ENCODE results near the gene PDIA2. TPM values are rescaled to one million over a fixed set of nuclear protein-coding genes. Genes with fewer than 3 reads are reported as not detected.
A peak's percentile ranks its signal among the peaks of the same experiment; 100 is the strongest.

Gene PDIA2
- polyA plus RNA-seq (2013, experiment 1 of 4) = 0.20 TPM
- 0.41 TPM for polyA plus RNA-seq (2013, experiment 2 of 4)
- 0.16 TPM for polyA plus RNA-seq (2013, experiment 3 of 4)
- polyA plus RNA-seq (2013, experiment 4 of 4) = 0.49 TPM

- no peaks in the 10 kb centered on the region for H3K9me3 ChIP-seq (ENCODE audit: control insufficient read depth, low read length)
- H3K27ac ChIP-seq (ENCODE audit: insufficient read depth, low read depth, low read length, poor library complexity, severe bottlenecking) = no peak within 1 kb of the TSS
- H3K4me3 ChIP-seq (ENCODE audit: insufficient read depth, low read depth, low read length) = no peak within 1 kb of the TSS
- 90% methylated on average over 25 of the region's 25 CpGs for WGBS, 2 experiments
- H3K27me3 ChIP-seq (ENCODE audit: control insufficient read depth, insufficient read depth, low read length, poor library complexity, severe bottlenecking) = peaks cover 36% of the 10 kb centered on the region
- H3K36me3 ChIP-seq (ENCODE audit: control insufficient read depth, insufficient read depth, low read length) = peaks cover 6% of the 10 kb centered on the region
- peaks cover 7% of the 10 kb centered on the region for H3K4me1 ChIP-seq (ENCODE audit: control insufficient read depth, insufficient read depth, low read length)
These were observed at the start of gene PDIA2 for GRCh38 chr16:283033-283805. Gene PDIA2, plus strand, starts transcription at chr16:283164. Its CDS starts 6 bp downstream, at chr16:283170.

GRCh38 chr16:234468-235305, 48.3 kb upstream of the PDIA2 start, which contains the start of gene FAM234A:
Gene FAM234A, plus strand, starts transcription at chr16:234821. Its CDS starts 19,593 bp downstream, at chr16:254414.
- no peaks in the 10 kb centered on the region for H3K27me3 ChIP-seq (ENCODE audit: control insufficient read depth, insufficient read depth, low read length, poor library complexity, severe bottlenecking)
- H3K9me3 ChIP-seq (ENCODE audit: control insufficient read depth, low read length) = no peaks in the 10 kb centered on the region
- peak within 1 kb of the TSS; percentile 98 for H3K27ac ChIP-seq (ENCODE audit: insufficient read depth, low read depth, low read length, poor library complexity, severe bottlenecking)
- no peaks in the 10 kb centered on the region for H3K4me1 ChIP-seq (ENCODE audit: control insufficient read depth, insufficient read depth, low read length)
- no peaks in the 10 kb centered on the region for H3K36me3 ChIP-seq (ENCODE audit: control insufficient read depth, insufficient read depth, low read length)
- peak within 1 kb of the TSS; percentile 95 for H3K4me3 ChIP-seq (ENCODE audit: insufficient read depth, low read depth, low read length)
- 0% methylated on average over 85 of the region's 85 CpGs for WGBS, 2 experiments

GRCh38 chr16:239948-240277, 43.1 kb upstream of the PDIA2 start:
- H3K27me3 ChIP-seq (ENCODE audit: control insufficient read depth, insufficient read depth, low read length, poor library complexity, severe bottlenecking) = no peaks in the 10 kb centered on the region
- no peak overlapping the region for H3K27ac ChIP-seq (ENCODE audit: insufficient read depth, low read depth, low read length, poor library complexity, severe bottlenecking)
- H3K4me1 ChIP-seq (ENCODE audit: control insufficient read depth, insufficient read depth, low read length) = no peaks in the 10 kb centered on the region
- no peaks in the 10 kb centered on the region for H3K36me3 ChIP-seq (ENCODE audit: control insufficient read depth, insufficient read depth, low read length)
- H3K4me3 ChIP-seq (ENCODE audit: insufficient read depth, low read depth, low read length) = no peak overlapping the region
- H3K9me3 ChIP-seq (ENCODE audit: control insufficient read depth, low read length) = no peaks in the 10 kb centered on the region
- 95 to 97% methylated on average over 3 of the region's 3 CpGs for WGBS, 2 experiments

GRCh38 chr16:240559-240958, 42.4 kb upstream of the PDIA2 start:
- H3K27me3 ChIP-seq (ENCODE audit: control insufficient read depth, insufficient read depth, low read length, poor library complexity, severe bottlenecking) = no peaks in the 10 kb centered on the region
- no peaks in the 10 kb centered on the region for H3K36me3 ChIP-seq (ENCODE audit: control insufficient read depth, insufficient read depth, low read length)
- H3K4me1 ChIP-seq (ENCODE audit: control insufficient read depth, insufficient read depth, low read length) = no peaks in the 10 kb centered on the region
- H3K4me3 ChIP-seq (ENCODE audit: insufficient read depth, low read depth, low read length) = no peak overlapping the region
- 91 to 98% methylated on average over 8 of the region's 8 CpGs for WGBS, 2 experiments
- no peaks in the 10 kb centered on the region for H3K9me3 ChIP-seq (ENCODE audit: control insufficient read depth, low read length)
- no peak overlapping the region for H3K27ac ChIP-seq (ENCODE audit: insufficient read depth, low read depth, low read length, poor library complexity, severe bottlenecking)

- Histone ChIP-seq H3K4me3 (ENCODE audit: insufficient read depth, low read depth, low read length) (no peak overlapping the region), H3K27ac (ENCODE audit: insufficient read depth, low read depth, low read length, poor library complexity, severe bottlenecking) (no peak overlapping the region), H3K27me3 (ENCODE audit: control insufficient read depth, insufficient read depth, low read length, poor library complexity, severe bottlenecking) (no peaks in the 10 kb centered on the region), H3K4me1 (ENCODE audit: control insufficient read depth, insufficient read depth, low read length) (no peaks in the 10 kb centered on the region), H3K36me3 (ENCODE audit: control insufficient read depth, insufficient read depth, low read length) (no peaks in the 10 kb centered on the region), H3K9me3 (ENCODE audit: control insufficient read depth, low read length) (no peaks in the 10 kb centered on the region)
- 94% methylated on average over 10 of the region's 10 CpGs for WGBS, 2 experiments
These were observed 40.7 kb upstream of the PDIA2 start for GRCh38 chr16:242281-242680.

GRCh38 chr16:243348-243747, 39.6 kb upstream of the PDIA2 start:
- H3K27me3 ChIP-seq (ENCODE audit: control insufficient read depth, insufficient read depth, low read length, poor library complexity, severe bottlenecking) = no peaks in the 10 kb centered on the region
- H3K4me3 ChIP-seq (ENCODE audit: insufficient read depth, low read depth, low read length) = no peak overlapping the region
- H3K9me3 ChIP-seq (ENCODE audit: control insufficient read depth, low read length) = no peaks in the 10 kb centered on the region
- no peaks in the 10 kb centered on the region for H3K36me3 ChIP-seq (ENCODE audit: control insufficient read depth, insufficient read depth, low read length)
- WGBS, 2 experiments = 92 to 95% methylated on average over 4 of the region's 4 CpGs
- H3K4me1 ChIP-seq (ENCODE audit: control insufficient read depth, insufficient read depth, low read length) = no peaks in the 10 kb centered on the region
- H3K27ac ChIP-seq (ENCODE audit: insufficient read depth, low read depth, low read length, poor library complexity, severe bottlenecking) = no peak overlapping the region

- WGBS, 2 experiments = 94 to 97% methylated on average over 9 of the region's 9 CpGs
- Histone ChIP-seq H3K4me1 (ENCODE audit: control insufficient read depth, insufficient read depth, low read length) (no peaks in the 10 kb centered on the region), H3K27me3 (ENCODE audit: control insufficient read depth, insufficient read depth, low read length, poor library complexity, severe bottlenecking) (no peaks in the 10 kb centered on the region), H3K4me3 (ENCODE audit: insufficient read depth, low read depth, low read length) (no peak overlapping the region), H3K36me3 (ENCODE audit: control insufficient read depth, insufficient read depth, low read length) (no peaks in the 10 kb centered on the region), H3K27ac (ENCODE audit: insufficient read depth, low read depth, low read length, poor library complexity, severe bottlenecking) (no peak overlapping the region), H3K9me3 (ENCODE audit: control insufficient read depth, low read length) (no peaks in the 10 kb centered on the region)
These were observed 37.9 kb upstream of the PDIA2 start for GRCh38 chr16:245105-245504.

GRCh38 chr16:247027-247426, 35.9 kb upstream of the PDIA2 start:
- Histone ChIP-seq H3K36me3 (ENCODE audit: control insufficient read depth, insufficient read depth, low read length) (no peaks in the 10 kb centered on the region), H3K27me3 (ENCODE audit: control insufficient read depth, insufficient read depth, low read length, poor library complexity, severe bottlenecking) (no peaks in the 10 kb centered on the region), H3K27ac (ENCODE audit: insufficient read depth, low read depth, low read length, poor library complexity, severe bottlenecking) (no peak overlapping the region), H3K9me3 (ENCODE audit: control insufficient read depth, low read length) (no peaks in the 10 kb centered on the region), H3K4me3 (ENCODE audit: insufficient read depth, low read depth, low read length) (no peak overlapping the region), H3K4me1 (ENCODE audit: control insufficient read depth, insufficient read depth, low read length) (no peaks in the 10 kb centered on the region)
- WGBS, 2 experiments = 92 to 93% methylated on average over 12 of the region's 12 CpGs

- no peaks in the 10 kb centered on the region for H3K9me3 ChIP-seq (ENCODE audit: control insufficient read depth, low read length)
- H3K27me3 ChIP-seq (ENCODE audit: control insufficient read depth, insufficient read depth, low read length, poor library complexity, severe bottlenecking) = no peaks in the 10 kb centered on the region
- no peak overlapping the region for H3K27ac ChIP-seq (ENCODE audit: insufficient read depth, low read depth, low read length, poor library complexity, severe bottlenecking)
- WGBS, 2 experiments = 93 to 95% methylated on average over 12 of the region's 12 CpGs
- no peaks in the 10 kb centered on the region for H3K4me1 ChIP-seq (ENCODE audit: control insufficient read depth, insufficient read depth, low read length)
- H3K4me3 ChIP-seq (ENCODE audit: insufficient read depth, low read depth, low read length) = no peak overlapping the region
- no peaks in the 10 kb centered on the region for H3K36me3 ChIP-seq (ENCODE audit: control insufficient read depth, insufficient read depth, low read length)
These were observed 33.5 kb upstream of the PDIA2 start for GRCh38 chr16:249431-249830.

Measured in ectodermal cell (in vitro differentiated cells).